ENCODE measurements around the gene RAB3GAP2. TPM values are rescaled to one million over a fixed set of nuclear protein-coding genes. Genes with fewer than 3 reads are reported as not detected.
"Not testable (repeated sequence)": the region's sequence is repeated elsewhere in the genome, so short reads cannot be mapped to it uniquely, and the experiment has no call there.

RAB3GAP2 gene
- total RNA-seq, 2 donors from 2014 or later = 30.7 to 33.1 TPM

- ATAC-seq = no peak
Measured at GRCh38 chr1:220290140-220290761, 18.0 kb upstream of the RAB3GAP2 start.

GRCh38 chr1:220287129-220287528 is 14.9 kb upstream of the RAB3GAP2 start:
- intact Hi-C loops (cut with DNase I, micrococcal nuclease) = no loop called here
- DNase-seq = no peak
- ATAC-seq = no peak

More at GRCh38 chr1:220290140-220290761, 18.0 kb upstream of the RAB3GAP2 start:
- no peak for DNase-seq
- intact Hi-C loops (cut with DNase I, micrococcal nuclease) = no loop called here

DNA sequence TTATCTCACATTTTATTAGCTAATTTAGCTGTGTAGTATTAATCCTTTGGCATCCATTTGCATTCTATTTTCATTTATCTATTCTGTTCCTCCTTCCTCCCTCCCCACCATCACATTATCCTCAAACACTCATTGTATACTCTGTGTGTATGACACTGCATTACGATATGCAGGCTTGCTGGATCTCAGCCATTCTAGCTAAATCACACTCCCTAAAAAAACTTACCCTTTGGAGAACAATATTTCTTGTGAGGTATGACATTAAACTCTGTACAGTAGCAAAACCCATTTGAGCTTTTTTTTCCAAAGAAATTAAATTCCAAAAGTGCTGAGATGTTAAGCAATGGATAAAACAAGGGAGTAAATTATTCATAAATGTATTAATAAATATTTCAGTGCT is 11.4 kb upstream of the RAB3GAP2 start:
- intact Hi-C loops (cut with DNase I, micrococcal nuclease) = no loop called here

DNA sequence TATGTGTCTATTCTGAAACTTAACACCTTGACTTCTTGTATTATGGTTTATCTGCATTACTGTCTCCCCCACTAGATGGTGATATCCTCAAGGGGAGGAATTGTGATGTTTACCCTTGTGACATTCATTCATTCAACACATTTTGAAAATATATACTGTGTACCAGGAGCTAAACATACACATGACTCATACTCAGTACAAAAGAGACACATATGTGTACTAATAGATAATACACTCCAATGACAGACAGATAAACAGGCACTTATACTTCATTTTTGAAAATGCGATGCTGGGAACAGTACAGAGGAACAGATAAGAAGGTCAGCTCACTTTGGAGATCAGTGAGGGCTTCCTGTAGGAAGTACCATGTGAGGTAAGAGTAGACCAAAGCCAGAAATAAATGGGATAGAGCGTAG is 8.9 kb upstream of the RAB3GAP2 start:
- ATAC-seq (no peak), DNase-seq (no peak)

More for the DNA sequence above, 11.4 kb upstream of the RAB3GAP2 start:
- no peak for ATAC-seq
- no peak for DNase-seq

GRCh38 chr1:220280249-220280648 is 8.0 kb upstream of the RAB3GAP2 start:
- no peak for ATAC-seq
- intact Hi-C loops (cut with DNase I, micrococcal nuclease) = no loop called here
- DNase-seq = no peak

More for the DNA sequence above, 8.9 kb upstream of the RAB3GAP2 start:
- intact Hi-C loops (cut with DNase I, micrococcal nuclease) = no loop called here

DNA sequence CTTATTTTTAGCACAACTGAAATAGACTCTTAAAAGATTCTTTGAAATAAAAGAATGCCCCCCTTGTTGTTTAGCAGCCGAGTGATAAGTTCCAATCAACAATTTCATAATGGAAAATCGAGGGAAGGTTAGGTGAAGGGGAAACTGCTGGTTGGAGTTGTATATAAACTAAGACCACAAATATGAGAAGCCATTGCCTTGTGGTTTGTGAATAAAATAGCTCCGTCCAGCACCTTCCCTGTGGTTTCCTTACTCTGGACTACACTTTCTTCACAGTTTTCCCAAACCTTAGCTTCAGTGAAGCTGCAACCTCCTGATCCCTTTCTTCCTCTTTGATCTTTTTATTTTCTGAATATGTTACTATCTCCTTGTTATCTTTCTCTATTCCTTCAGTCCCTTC is 6.7 kb upstream of the RAB3GAP2 start:
- no peak for ATAC-seq
- no peak for DNase-seq
- intact Hi-C loops (cut with DNase I, micrococcal nuclease) = no loop called here

GRCh38 chr1:220275430-220275829 is 3.2 kb upstream of the RAB3GAP2 start:
- ATAC-seq = no peak
- intact Hi-C loops (cut with DNase I, micrococcal nuclease) = no loop called here
- no peak for DNase-seq

GRCh38 chr1:220274251-220274855 is 2.1 kb upstream of the RAB3GAP2 start:
- DNase-seq (no peak), ATAC-seq (no peak)
- intact Hi-C loops (cut with DNase I, micrococcal nuclease) = no loop called here

DNA sequence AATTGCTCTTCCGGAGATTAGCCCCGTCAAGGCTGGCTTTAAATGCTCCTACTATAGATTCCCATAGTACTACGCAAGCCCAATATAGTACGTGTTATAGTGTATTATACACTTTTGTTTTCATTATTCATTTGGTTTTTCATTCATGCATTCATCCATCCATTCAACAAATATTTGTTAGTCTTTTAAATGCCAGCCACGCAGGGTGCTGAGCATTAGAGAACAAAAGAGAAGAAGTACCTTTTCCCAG is 513 bp upstream of the RAB3GAP2 start:
- DNase-seq = no peak
- no peak for ATAC-seq
- intact Hi-C loops (cut with DNase I, micrococcal nuclease) = no loop called here

DNA sequence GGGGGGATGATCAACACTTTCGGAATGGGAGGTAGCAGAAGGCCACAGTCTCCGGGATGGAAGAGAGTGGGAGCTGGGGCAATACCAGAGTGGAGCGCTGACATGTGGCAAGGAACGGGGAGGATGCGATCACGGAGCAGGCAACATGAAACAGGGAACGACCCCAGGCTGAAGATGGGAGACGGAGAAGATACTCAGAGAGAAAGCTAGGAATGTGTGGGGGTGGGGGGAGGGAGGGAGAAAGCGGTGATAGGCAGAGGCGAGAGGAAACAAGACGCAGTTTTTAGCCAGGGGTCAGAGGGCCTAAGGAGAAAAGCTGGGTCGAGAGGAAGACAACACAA is 577 bp downstream of the RAB3GAP2 start:
- ATAC-seq (peak; percentile 26), DNase-seq (peak in 1 of 2 donors; percentile 27)
- intact Hi-C loops (cut with DNase I, micrococcal nuclease) = no loop called here

DNA sequence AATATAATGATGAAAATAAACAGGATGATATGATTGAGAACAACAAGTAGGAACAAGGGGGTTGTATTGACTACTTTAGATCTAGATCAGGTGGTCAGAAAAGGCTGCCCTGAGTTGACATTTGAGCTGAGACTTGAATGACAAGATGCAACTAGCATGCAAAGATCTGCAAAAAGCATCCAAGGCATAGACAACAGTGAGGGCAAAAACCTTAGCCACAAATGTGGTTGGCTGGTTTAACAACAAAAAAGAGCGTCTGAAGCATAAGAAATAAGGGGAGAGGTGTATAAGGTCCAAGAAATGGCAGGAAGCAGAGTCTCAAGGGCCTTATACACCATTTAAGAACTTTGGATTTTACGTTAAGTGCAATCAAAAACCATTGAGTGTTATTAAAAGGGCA is 3.2 kb downstream of the RAB3GAP2 start:
- no peak for ATAC-seq

DNA sequence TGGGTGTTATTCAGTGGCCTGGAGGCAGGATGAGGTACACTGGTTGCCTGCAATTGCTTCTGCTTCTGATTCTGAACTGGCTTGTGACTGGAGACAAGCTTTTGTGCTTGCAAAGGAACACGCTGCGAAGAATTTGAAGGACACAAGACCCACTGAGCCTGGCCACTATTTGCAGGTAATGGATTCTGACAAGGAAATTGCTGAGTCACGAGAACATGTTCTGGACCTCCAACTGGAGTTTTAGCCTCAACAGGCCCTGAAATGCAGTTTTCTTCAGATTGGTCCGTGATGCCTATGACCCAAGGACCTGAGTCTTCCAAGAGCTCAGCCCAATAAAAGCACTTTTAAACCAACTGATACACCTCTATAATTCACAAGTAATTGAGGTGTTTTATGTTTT is 4.6 kb downstream of the RAB3GAP2 start:
- ATAC-seq = no peak
- DNase-seq = no peak
- intact Hi-C loops (cut with DNase I, micrococcal nuclease) = no loop called here

More for the DNA sequence above, 3.2 kb downstream of the RAB3GAP2 start:
- intact Hi-C loops (cut with DNase I, micrococcal nuclease) = no loop called here
- no peak for DNase-seq

- DNase-seq; intact Hi-C loops (cut with DNase I, micrococcal nuclease): not testable (repeated sequence)
Measured at GRCh38 chr1:220260228-220260627, 12.0 kb downstream of the RAB3GAP2 start.

GRCh38 chr1:220259756-220260155 is 12.5 kb downstream of the RAB3GAP2 start:
- ATAC-seq; intact Hi-C loops (cut with DNase I, micrococcal nuclease); DNase-seq: not testable (repeated sequence)

More at GRCh38 chr1:220260228-220260627, 12.0 kb downstream of the RAB3GAP2 start:
- ATAC-seq = not testable (repeated sequence)

GRCh38 chr1:220256194-220256593 is 16.1 kb downstream of the RAB3GAP2 start:
- ATAC-seq; intact Hi-C loops (cut with DNase I, micrococcal nuclease); DNase-seq: not testable (repeated sequence)

DNA sequence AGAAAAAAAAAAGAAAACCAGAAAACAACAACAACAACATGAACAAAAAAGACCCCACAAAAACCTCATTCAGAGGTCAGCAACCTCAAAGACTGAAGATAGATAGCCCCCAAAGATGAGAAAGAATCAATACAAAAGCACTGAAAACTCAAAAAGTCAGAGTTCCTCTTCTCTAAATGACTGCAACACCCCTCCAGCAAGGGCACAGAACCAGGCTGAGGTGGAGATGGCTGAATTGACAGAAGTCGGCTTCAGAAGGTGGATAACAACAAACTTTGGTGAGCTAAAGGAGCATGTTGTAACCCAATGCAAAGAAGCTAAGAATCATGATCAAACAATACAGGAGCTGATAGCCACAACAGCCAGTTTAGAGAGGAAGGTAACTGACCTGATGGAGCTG is 17.0 kb downstream of the RAB3GAP2 start:
- no peak for ATAC-seq
- intact Hi-C loops (cut with DNase I, micrococcal nuclease) = no loop called here
- DNase-seq = no peak

DNA sequence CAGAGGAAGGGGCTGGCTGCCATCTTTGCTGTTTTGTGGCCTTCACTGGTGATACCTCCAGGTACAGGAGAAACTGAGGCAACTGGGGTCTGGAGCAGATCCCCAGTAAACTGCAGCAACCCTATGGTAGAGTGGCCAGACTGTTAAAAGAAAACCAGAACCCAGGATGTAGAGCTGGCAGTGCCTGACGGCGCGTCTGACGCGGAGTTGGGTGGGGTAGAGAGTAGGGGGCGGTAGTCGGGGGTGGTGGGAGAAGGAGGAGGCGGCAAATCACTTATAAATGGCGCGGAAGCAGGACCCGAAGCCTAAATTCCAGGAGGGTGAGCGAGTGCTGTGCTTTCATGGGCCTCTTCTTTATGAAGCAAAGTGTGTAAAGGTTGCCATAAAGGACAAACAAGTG is 19.0 kb downstream of the RAB3GAP2 start:
- intact Hi-C loops (cut with DNase I, micrococcal nuclease); DNase-seq: not testable (repeated sequence)
- peak; percentile 73 for ATAC-seq

- DNase-seq (no peak), ATAC-seq (no peak)
- intact Hi-C loops (cut with DNase I, micrococcal nuclease) = no loop called here
Measured at GRCh38 chr1:220251272-220251671, 21.0 kb downstream of the RAB3GAP2 start.

GRCh38 chr1:220250681-220251080 is 21.6 kb downstream of the RAB3GAP2 start:
- ATAC-seq = no peak
- no peak for DNase-seq
- intact Hi-C loops (cut with DNase I, micrococcal nuclease) = no loop called here

DNA sequence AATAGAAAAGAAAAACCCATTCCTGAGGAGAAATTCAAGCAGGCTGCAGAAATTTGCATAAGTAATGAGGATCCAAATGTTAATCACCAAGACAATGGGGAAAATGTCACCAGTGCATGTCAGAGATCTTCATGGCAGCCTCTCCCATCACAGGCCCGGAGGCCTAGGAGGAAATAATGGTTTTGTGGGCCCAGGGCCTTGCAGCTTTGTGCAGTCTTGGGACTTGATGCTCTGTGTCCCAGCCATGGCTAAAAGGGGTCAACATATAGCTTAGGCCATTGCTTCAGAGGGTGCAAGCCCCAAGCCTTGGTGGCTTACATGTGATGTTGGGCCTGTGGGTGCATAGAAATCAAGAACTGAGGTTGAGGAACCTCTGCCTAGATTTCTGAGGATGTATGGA is 22.7 kb downstream of the RAB3GAP2 start:
- intact Hi-C loops (cut with DNase I, micrococcal nuclease) = no loop called here
- no peak for DNase-seq
- ATAC-seq = no peak

- intact Hi-C loops (cut with DNase I, micrococcal nuclease) = not testable (repeated sequence)
Measured at GRCh38 chr1:220248715-220249265, 23.5 kb downstream of the RAB3GAP2 start.

More at GRCh38 chr1:220248715-220249265, 23.5 kb downstream of the RAB3GAP2 start:
- DNase-seq, ATAC-seq: not testable (repeated sequence)

Measured in left colon (tissue), 2 donors.